T-helper 2 cell treated with Interferon-gamma antibody and Interleukin-4, amounts not matched to agents 5 μg/mL and 100 μg/mL, for 36 hours (primary cell): ENCODE measurements around the gene TAF8.
"Not testable (repeated sequence)": the region's sequence is repeated elsewhere in the genome, so short reads cannot be mapped to it uniquely, and the experiment has no call there.

Source experiments
- DNase-seq: peaks from one replicate; pipeline ENCODE4 v3.0.0; 2021; ENCODE audit warnings: low spot score
- H3K27ac Mint-ChIP-seq: one replicate; pipeline ENCODE4 v1.8.0; 2021; ENCODE audit warnings: mild to moderate bottlenecking, mixed read lengths
- H3K27me3 Mint-ChIP-seq: one replicate; pipeline ENCODE4 v1.8.0; 2021; ENCODE audit warnings: low read depth, mixed read lengths
- H3K36me3 Mint-ChIP-seq: one replicate; pipeline ENCODE4 v1.8.0; 2021; ENCODE audit warnings: low read depth, mixed read lengths
- H3K4me1 Mint-ChIP-seq: one replicate; pipeline ENCODE4 v1.8.0; 2021; ENCODE audit warnings: low read depth, mixed read lengths
- H3K4me3 Mint-ChIP-seq: one replicate; pipeline ENCODE4 v1.8.0; 2022; ENCODE audit warnings: mild to moderate bottlenecking, moderate library complexity, mixed read lengths
- H3K9me3 Mint-ChIP-seq: one replicate; pipeline ENCODE4 v1.8.0; 2021; ENCODE audit warnings: mixed read lengths

TAF8 gene, protein sequence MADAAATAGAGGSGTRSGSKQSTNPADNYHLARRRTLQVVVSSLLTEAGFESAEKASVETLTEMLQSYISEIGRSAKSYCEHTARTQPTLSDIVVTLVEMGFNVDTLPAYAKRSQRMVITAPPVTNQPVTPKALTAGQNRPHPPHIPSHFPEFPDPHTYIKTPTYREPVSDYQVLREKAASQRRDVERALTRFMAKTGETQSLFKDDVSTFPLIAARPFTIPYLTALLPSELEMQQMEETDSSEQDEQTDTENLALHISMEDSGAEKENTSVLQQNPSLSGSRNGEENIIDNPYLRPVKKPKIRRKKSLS

GRCh38 chr6:42050297-42051267 is at the start of gene TAF8:
Gene TAF8 (plus strand): TSS chr6:42050524. CDS start chr6:42050542, 18 bp downstream.
- no peaks in the 10 kb centered on the region for H3K9me3 Mint-ChIP-seq
- peak within 1 kb of the TSS; percentile 90 for H3K4me3 Mint-ChIP-seq
- peak within 1 kb of the TSS; percentile 94 for H3K27ac Mint-ChIP-seq
- peaks cover 57% of the 10 kb centered on the region for H3K4me1 Mint-ChIP-seq
- H3K36me3 Mint-ChIP-seq, result peaks cover 23% of the 10 kb centered on the region
- DNase-seq, result peak; percentile 89
- H3K27me3 Mint-ChIP-seq, result no peaks in the 10 kb centered on the region

DNA sequence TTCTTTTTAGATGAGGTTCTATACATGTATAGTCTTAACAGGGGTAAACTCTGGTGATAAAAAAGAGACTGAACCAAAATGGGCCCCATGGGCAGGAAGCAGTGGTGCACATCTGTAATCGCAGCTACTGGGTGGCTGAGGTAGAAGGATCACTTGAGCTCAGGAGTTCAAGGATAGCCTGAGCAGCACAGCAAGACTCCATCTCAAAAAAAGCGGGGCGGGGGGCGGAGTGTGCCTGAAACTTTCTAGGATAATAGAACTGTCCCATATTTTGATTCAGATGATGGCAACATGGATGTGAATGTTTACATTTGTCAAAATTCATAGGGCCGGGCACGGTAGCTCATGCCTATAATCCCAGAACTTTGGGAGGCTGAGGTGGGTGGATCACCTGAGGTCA is 48.8 kb upstream of the TAF8 start:
- no peaks in the 10 kb centered on the region for H3K9me3 Mint-ChIP-seq
- H3K27me3 Mint-ChIP-seq, result no peaks in the 10 kb centered on the region
- H3K36me3 Mint-ChIP-seq, result peaks cover 25% of the 10 kb centered on the region
- no peak for DNase-seq
- peaks cover 5% of the 10 kb centered on the region for H3K4me1 Mint-ChIP-seq
- H3K27ac Mint-ChIP-seq, result no peak overlapping the region
- H3K4me3 Mint-ChIP-seq, result no peak overlapping the region

DNA sequence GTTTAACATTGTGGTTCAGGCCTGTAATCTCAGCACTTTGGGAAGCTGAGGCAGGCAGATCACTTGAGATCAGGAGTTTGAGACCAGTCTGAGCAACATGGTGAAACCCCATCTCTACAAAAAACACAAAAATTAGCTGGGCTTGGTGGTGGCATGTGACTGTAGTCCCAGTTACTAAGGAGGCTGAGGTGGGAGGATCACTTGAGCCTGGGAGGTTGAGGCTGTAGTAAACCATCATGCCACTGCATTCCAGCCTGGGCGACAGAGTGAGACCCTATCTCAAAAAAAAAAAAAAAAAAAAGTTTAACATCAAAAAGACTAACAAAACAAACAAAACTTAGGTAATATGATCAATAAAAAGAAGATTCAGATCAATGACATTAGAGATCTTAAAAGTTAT is 46.7 kb upstream of the TAF8 start:
- not testable (repeated sequence) for H3K27me3 Mint-ChIP-seq, DNase-seq, H3K9me3 Mint-ChIP-seq, H3K27ac Mint-ChIP-seq, H3K4me3 Mint-ChIP-seq
- Mint-ChIP-seq H3K4me1 (peaks cover 20% of the 10 kb centered on the region), H3K36me3 (peaks cover 28% of the 10 kb centered on the region)

DNA sequence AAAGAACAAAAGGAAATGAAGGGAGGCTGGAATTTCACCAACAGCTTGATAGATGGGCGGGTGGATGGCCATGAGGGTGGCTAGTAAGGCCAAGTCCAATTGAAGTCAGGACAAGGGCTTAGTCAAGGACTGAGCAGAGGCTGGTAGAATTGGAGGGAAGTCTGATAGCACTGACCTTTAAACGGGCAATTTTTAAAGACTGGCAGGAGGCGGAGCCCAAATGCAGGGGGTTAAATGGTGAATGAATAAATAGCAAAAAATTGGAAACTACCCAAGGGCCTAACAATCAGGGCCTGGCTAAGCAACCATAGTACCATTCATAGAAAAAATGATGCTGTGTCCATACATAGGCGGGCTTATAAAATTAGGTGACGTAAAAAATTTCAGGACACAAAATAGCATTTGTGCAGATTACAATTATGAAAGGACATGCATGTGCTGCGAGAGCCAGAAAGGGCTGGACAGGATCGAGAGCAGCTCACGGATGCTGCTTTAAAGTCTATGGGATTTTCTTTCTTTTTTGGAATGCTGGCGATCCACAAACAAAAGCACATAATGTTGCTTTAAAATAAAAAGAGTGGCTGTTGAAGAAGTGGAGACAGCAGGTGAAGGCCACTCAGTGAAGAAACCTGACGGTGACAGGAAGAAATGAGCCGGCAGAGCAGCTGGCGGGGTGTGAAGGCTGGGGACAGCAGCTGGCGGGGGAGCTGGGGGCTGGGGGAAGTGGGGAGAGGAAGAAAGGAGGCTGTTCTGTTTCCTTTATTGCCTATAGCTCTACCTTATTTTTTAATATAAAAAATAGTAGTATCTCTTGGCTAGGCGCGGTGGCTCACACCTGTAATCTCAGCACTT is 42.8 kb upstream of the TAF8 start:
- H3K27me3 Mint-ChIP-seq, result no peaks in the 10 kb centered on the region
- DNase-seq, result no peak
- peaks cover 24% of the 10 kb centered on the region for H3K36me3 Mint-ChIP-seq
- H3K4me3 Mint-ChIP-seq, result peak overlapping the region; percentile 68
- H3K27ac Mint-ChIP-seq, result peak overlapping the region; percentile 81
- H3K4me1 Mint-ChIP-seq, result peaks cover 47% of the 10 kb centered on the region
- no peaks in the 10 kb centered on the region for H3K9me3 Mint-ChIP-seq

DNA sequence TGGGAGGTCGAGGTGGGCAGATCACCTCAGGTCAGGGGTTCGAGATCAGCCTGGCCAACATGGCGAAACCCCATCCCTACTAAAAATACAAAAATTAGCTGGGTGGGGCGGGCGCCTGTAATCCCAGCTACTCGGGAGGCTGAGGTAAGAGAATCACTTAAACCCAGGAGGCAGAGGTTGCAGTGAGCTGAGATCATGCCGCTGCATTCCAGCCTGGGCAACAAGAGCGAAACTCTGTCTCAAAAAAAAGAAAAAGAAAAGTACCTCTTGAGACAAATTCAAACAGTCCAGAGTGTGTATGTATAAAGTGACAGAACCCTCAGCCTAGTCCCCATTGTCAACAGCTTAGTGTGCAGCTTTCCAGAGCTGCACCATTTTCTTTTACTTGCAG is 42.2 kb upstream of the TAF8 start:
- Mint-ChIP-seq H3K36me3 (peaks cover 20% of the 10 kb centered on the region), H3K4me1 (peaks cover 53% of the 10 kb centered on the region), H3K27ac (peak overlapping the region; percentile 34), H3K4me3 (peak overlapping the region; percentile 43)
- DNase-seq, H3K27me3 Mint-ChIP-seq, H3K9me3 Mint-ChIP-seq: not testable (repeated sequence)

DNA sequence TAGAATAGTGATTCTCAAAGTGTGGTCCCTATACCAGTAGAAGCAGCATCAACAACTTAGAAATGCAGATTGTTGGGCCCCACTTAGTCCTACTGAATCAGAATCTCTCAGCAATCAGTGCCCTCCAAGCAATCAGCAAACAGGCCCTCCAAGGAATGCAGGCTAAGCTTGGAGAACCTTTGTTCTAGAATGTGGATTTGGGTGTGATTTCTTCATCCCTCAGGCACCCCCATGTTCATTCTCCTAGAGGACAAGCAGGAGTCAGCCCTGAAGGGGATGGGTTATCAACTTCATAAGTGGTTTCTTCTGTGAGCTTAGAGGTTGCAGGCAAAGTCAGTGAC is 40.5 kb upstream of the TAF8 start:
- Mint-ChIP-seq H3K9me3 (peaks cover 5% of the 10 kb centered on the region), H3K27ac (peak overlapping the region; percentile 93), H3K27me3 (no peaks in the 10 kb centered on the region), H3K36me3 (peaks cover 16% of the 10 kb centered on the region), H3K4me1 (peaks cover 62% of the 10 kb centered on the region), H3K4me3 (peak overlapping the region; percentile 78)
- DNase-seq, result no peak

GRCh38 chr6:42010185-42010891 is 40.0 kb upstream of the TAF8 start:
- Mint-ChIP-seq H3K4me3 (peak overlapping the region; percentile 78), H3K27ac (peak overlapping the region; percentile 93), H3K36me3 (peaks cover 19% of the 10 kb centered on the region), H3K4me1 (peaks cover 65% of the 10 kb centered on the region), H3K27me3 (no peaks in the 10 kb centered on the region), H3K9me3 (peaks cover 7% of the 10 kb centered on the region)
- DNase-seq, result peak; percentile 24

GRCh38 chr6:42010909-42011308 is 39.4 kb upstream of the TAF8 start:
- H3K36me3 Mint-ChIP-seq, result peaks cover 19% of the 10 kb centered on the region
- H3K27ac Mint-ChIP-seq, result peak overlapping the region; percentile 93
- peaks cover 65% of the 10 kb centered on the region for H3K4me1 Mint-ChIP-seq

DNA sequence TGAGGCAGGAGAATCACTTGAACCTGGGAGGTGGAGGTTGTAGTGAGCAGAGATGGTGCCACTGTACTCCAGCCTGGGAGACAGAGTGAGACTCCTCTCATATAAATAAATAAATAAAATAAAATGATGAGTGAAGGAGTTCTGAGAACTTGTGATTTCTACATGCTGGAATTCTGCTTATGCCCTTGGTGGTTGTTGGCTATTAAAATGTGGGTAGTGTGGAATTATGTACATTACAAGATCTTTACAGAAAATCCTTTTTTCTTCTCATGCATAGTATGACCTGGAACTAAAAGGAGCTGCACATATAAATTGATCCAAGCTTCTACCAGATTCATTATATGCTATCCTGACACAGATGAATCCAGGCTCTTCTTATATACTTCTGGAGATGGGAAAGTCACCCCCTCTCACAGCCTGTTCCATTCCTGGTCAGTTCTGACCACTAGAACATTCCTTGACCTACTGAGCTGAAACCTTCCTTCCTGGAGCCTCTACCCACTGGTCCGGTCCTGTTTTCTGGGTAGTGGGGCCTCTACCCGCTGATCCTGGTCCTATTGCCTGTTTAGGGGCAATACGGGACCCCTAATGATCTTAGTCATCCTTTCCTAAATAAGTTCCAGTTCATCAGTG is 37.7 kb upstream of the TAF8 start:
- no peak for DNase-seq
- H3K27me3 Mint-ChIP-seq, result no peaks in the 10 kb centered on the region
- H3K36me3 Mint-ChIP-seq, result peaks cover 24% of the 10 kb centered on the region
- H3K4me1 Mint-ChIP-seq, result peaks cover 71% of the 10 kb centered on the region
- peak overlapping the region; percentile 0 for H3K4me3 Mint-ChIP-seq
- H3K9me3 Mint-ChIP-seq, result peaks cover 7% of the 10 kb centered on the region
- H3K27ac Mint-ChIP-seq, result peak overlapping the region; percentile 8

More at GRCh38 chr6:42010909-42011308, 39.4 kb upstream of the TAF8 start:
- H3K27me3 Mint-ChIP-seq, result no peaks in the 10 kb centered on the region
- peak overlapping the region; percentile 78 for H3K4me3 Mint-ChIP-seq
- peaks cover 7% of the 10 kb centered on the region for H3K9me3 Mint-ChIP-seq
- DNase-seq, result no peak

- Mint-ChIP-seq H3K27me3 (no peaks in the 10 kb centered on the region), H3K4me3 (peak overlapping the region; percentile 0), H3K4me1 (peaks cover 68% of the 10 kb centered on the region), H3K27ac (peak overlapping the region; percentile 8), H3K36me3 (peaks cover 23% of the 10 kb centered on the region), H3K9me3 (peaks cover 7% of the 10 kb centered on the region)
- no peak for DNase-seq
Observed at GRCh38 chr6:42013134-42013516, 37.2 kb upstream of the TAF8 start.

GRCh38 chr6:42017021-42017643 is 33.2 kb upstream of the TAF8 start:
- peak overlapping the region; percentile 92 for H3K27ac Mint-ChIP-seq
- peak overlapping the region; percentile 71 for H3K4me3 Mint-ChIP-seq
- H3K36me3 Mint-ChIP-seq, result peaks cover 35% of the 10 kb centered on the region
- H3K9me3 Mint-ChIP-seq, result peaks cover 7% of the 10 kb centered on the region
- H3K4me1 Mint-ChIP-seq, result peaks cover 53% of the 10 kb centered on the region
- H3K27me3 Mint-ChIP-seq, result no peaks in the 10 kb centered on the region
- peak; percentile 50 for DNase-seq

DNA sequence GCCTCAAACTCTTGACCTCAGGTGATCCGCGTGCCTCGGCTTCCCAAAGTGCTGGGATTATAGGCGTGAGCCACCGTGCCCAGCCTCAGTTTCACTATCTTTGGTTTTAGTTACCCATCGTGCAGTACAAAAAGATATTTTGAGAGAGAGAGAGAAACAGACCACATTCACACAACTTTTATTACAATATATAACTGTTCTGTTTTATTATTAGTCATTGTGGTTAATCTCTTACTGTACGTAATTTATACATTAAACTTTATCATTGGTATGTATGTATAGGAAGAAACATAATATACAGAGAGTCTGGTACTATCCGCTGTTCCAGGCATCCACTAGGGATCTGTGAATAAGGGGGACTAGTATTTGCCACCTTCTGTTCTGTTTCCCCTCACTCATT is 29.4 kb upstream of the TAF8 start:
- peaks cover 43% of the 10 kb centered on the region for H3K36me3 Mint-ChIP-seq
- no peaks in the 10 kb centered on the region for H3K9me3 Mint-ChIP-seq
- H3K4me3 Mint-ChIP-seq, result peak overlapping the region; percentile 80
- H3K27ac Mint-ChIP-seq, result peak overlapping the region; percentile 98
- H3K27me3 Mint-ChIP-seq, result no peaks in the 10 kb centered on the region
- peaks cover 61% of the 10 kb centered on the region for H3K4me1 Mint-ChIP-seq
- DNase-seq, result no peak
